ENCODE measurements around the gene ZNF740.

ZNF740 gene

GRCh38 chr12:53230108-53230845, 49.8 kb downstream of the ZNF740 start:
- DNase-seq = no peak

- no peak for DNase-seq
Observed at GRCh38 chr12:53231671-53231920, 51.1 kb downstream of the ZNF740 start.

- peak; percentile 79 for DNase-seq
Observed at GRCh38 chr12:53231921-53232645, 51.6 kb downstream of the ZNF740 start, which contains the start of gene RARG. Gene RARG (minus strand): TSS chr12:53232209. CDS start chr12:53227545, 4,664 bp downstream.

- DNase-seq = peak; percentile 62
Observed at GRCh38 chr12:53232646-53233461, 52.3 kb downstream of the ZNF740 start.

- no peak for DNase-seq
Observed at GRCh38 chr12:53233671-53234121, 53.2 kb downstream of the ZNF740 start.

- DNase-seq = peak; percentile 37
Observed at GRCh38 chr12:53234271-53234914, 53.9 kb downstream of the ZNF740 start.

GRCh38 chr12:53235164-53235563, 54.6 kb downstream of the ZNF740 start:
- no peak for DNase-seq

GRCh38 chr12:53235742-53236442, 55.4 kb downstream of the ZNF740 start:
- no peak for DNase-seq

GRCh38 chr12:53236443-53237111, 56.1 kb downstream of the ZNF740 start:
- peak; percentile 83 for DNase-seq

GRCh38 chr12:53239643-53240258, 59.2 kb downstream of the ZNF740 start:
- DNase-seq = no peak

- no peak for DNase-seq
Observed at GRCh38 chr12:53241623-53242412, 61.3 kb downstream of the ZNF740 start.

GRCh38 chr12:53244337-53244736, 63.8 kb downstream of the ZNF740 start:
- DNase-seq = no peak
